ENCODE results near the gene COL27A1.
"Not testable (repeated sequence)": the region's sequence is repeated elsewhere in the genome, so short reads cannot be mapped to it uniquely, and the experiment has no call there.

The COL27A1 gene

GRCh38 chr9:114303977-114304376, 148.6 kb downstream of the COL27A1 start:
- DNase-seq (ENCODE audit: low read depth in 2 of 2) = no peak

GRCh38 chr9:114304416-114305188, 149.3 kb downstream of the COL27A1 start:
- no peak for DNase-seq (ENCODE audit: low read depth in 2 of 2)

- DNase-seq (ENCODE audit: low read depth in 2 of 2) = no peak
Measured at GRCh38 chr9:114307899-114308267, 152.5 kb downstream of the COL27A1 start.

GRCh38 chr9:114308361-114308950, 153.1 kb downstream of the COL27A1 start:
- DNase-seq (ENCODE audit: low read depth in 2 of 2) = no peak

GRCh38 chr9:114309096-114309495, 153.8 kb downstream of the COL27A1 start:
- DNase-seq (ENCODE audit: low read depth in 2 of 2) = no peak

GRCh38 chr9:114310471-114311450, 155.4 kb downstream of the COL27A1 start:
- no peak for DNase-seq (ENCODE audit: low read depth in 2 of 2)

- DNase-seq (ENCODE audit: low read depth in 2 of 2) = no peak
Measured at GRCh38 chr9:114311571-114312512, 156.5 kb downstream of the COL27A1 start.

GRCh38 chr9:114312513-114312875, 157.2 kb downstream of the COL27A1 start:
- no peak for DNase-seq (ENCODE audit: low read depth in 2 of 2)

GRCh38 chr9:114313186-114313585, 157.8 kb downstream of the COL27A1 start:
- DNase-seq (ENCODE audit: low read depth in 2 of 2) = no peak

GRCh38 chr9:114314256-114314867, 159.0 kb downstream of the COL27A1 start:
- no peak for DNase-seq (ENCODE audit: low read depth in 2 of 2)

GRCh38 chr9:114314881-114315722, 159.8 kb downstream of the COL27A1 start:
- DNase-seq (ENCODE audit: low read depth in 2 of 2) = no peak

- no peak for DNase-seq (ENCODE audit: low read depth in 2 of 2)
Measured at GRCh38 chr9:114315723-114316363, 160.5 kb downstream of the COL27A1 start.

GRCh38 chr9:114316605-114317230, 161.4 kb downstream of the COL27A1 start:
- DNase-seq (ENCODE audit: low read depth in 2 of 2) = no peak

- DNase-seq (ENCODE audit: low read depth in 2 of 2) = no peak
Measured at GRCh38 chr9:114317665-114318357, 162.5 kb downstream of the COL27A1 start.

- no peak for DNase-seq (ENCODE audit: low read depth in 2 of 2)
Measured at GRCh38 chr9:114318416-114318815, 163.1 kb downstream of the COL27A1 start.

- DNase-seq (ENCODE audit: low read depth in 2 of 2) = no peak
Measured at GRCh38 chr9:114319147-114319546, 163.8 kb downstream of the COL27A1 start.

GRCh38 chr9:114320710-114321109, 165.4 kb downstream of the COL27A1 start:
- DNase-seq (ENCODE audit: low read depth in 2 of 2) = not testable (repeated sequence)

GRCh38 chr9:114321759-114322158, 166.4 kb downstream of the COL27A1 start:
- DNase-seq (ENCODE audit: low read depth in 2 of 2) = no peak
